GOT3 (cell line): Measurements from ENCODE around the gene ALDOC.

ENCODE experiments used
- DNase-seq: peaks from one replicate; lab custom pipeline; 2025; ENCODE audit warnings: mixed read lengths; lab: John Stamatoyannopoulos, UW

Gene ALDOC

DNA sequence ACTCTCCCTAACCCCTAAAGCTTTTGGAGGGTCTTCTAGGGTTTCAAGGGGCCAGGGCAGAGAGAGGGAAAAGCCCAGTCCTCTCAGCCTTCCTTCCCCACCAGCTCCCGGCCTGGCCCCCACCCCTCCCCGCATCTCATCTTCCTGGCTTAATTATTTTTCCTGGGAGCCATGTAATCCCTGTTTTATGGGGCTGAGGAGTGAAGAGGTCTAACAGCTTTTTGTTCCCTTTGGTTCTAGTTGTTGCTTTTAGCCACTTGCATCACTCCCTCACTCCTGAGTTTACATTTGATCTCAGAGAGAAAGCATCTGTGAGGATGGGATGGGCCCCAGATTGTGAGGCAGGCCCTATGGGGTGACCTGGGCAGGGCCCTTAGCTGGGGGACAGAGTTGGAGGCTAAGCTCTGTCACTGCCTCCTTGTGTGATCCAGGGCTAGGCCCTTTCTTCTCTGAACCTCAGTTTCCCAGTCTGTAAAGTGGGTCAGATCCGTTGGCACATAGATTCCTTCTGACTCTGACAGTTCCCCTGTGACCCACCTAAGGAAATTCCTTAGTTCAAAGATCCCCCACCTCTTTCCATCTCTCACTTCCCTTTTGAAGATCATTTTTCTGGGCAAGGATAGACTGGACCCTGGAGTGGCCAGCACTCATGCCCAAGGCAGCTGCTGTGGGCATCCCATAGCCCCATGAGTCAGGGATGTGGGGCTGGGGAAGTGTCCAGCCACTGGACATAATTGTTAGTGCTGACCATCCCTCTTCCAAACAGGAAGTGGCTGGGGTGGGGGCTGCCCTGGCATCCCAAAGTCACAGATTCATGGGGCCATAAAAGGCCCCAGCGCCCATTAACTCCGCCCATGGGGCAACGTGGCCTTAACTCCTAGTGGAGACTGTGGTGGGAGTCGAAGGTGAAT is 44.4 kb downstream of the ALDOC start:
- no peak for DNase-seq

DNA sequence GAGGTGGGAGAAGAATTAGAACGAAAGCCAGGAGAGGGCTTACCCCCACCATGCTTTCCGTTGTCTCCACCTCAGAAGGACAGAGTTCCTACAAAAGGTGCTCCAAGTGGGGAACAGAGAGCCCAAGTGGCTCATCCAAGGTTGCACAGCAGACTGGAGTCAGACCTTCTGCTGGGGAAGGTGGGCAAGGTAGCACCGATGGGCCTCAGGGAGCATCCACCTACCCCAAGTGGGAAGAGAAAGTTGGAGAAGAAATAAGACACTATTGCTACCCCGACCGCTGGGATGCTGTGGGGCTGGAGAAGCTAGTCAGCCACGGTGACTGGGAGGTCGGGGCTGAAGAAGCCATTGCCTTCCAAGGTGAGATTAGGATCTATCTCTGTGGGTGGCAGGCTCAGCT is 45.8 kb downstream of the ALDOC start:
- no peak for DNase-seq

DNA sequence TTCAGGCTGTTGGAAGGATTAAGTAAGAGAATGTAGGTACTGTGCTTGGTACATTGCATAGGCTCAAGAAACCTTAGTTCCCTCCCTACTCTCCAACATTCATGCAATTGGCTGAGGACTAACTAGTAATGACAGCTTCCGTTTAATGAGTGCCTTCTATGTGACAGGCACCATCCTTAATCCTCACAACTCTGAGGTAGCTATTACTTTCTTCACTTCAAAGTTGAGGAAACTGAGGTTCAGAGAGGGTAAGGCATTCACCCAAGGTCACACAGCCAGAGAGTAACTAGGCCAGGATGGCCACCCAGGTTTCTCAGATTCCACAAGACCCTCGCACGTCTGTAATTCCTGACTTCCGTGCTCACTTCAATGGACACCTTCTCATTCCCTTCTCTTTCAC is 46.4 kb downstream of the ALDOC start:
- no peak for DNase-seq

- no peak for DNase-seq
Measured at GRCh38 chr17:28529013-28529400, 47.7 kb downstream of the ALDOC start.

- no peak for DNase-seq
Measured at GRCh38 chr17:28528327-28529012, 48.2 kb downstream of the ALDOC start.

GRCh38 chr17:28527859-28528258 is 48.8 kb downstream of the ALDOC start:
- DNase-seq: no peak

DNA sequence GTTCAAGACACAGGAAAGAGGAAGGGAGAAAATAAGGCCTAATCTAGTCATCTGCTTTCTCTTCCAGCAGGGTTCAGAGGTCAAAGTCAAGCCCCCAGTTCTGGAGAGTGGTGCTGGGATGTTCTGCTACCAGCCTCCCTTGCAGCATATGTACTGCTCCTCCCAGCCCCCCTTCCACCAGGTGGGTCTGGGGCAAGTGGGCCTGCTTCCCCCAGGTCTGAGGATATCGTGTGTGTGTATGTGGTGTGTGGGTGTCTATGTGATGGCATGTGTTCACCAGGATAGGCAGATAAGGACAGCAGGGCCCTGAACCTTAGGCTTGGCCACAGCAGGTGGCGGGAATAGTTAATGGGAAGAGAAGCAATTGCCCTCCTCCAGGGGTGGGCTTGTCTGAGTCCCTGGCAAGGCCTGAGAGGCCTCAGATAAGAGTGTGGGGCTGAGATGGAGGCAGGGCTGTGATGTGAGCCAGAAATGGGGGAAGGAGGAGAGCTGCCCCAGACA is 49.5 kb downstream of the ALDOC start:
- DNase-seq: no peak

DNA sequence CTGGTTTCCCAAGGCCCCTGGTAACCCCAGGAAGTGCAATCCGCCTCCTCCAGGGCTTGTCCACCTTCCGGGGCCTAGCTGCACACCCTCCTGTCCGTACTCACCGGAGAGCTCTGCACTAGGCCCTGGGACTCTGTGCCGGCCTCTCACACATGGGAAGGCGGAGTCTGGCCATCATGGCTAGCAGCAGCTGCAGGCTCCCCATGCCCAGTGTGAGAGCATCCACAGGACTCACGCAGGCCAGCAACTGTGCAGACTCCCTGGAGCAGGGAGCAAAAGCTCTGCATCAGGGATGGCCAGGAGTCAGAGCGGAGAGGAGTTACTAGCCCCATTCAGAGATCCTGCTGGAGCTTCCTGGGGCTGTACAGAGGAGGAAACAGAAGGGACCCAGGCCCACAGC is 50.3 kb downstream of the ALDOC start:
- no peak for DNase-seq

DNA sequence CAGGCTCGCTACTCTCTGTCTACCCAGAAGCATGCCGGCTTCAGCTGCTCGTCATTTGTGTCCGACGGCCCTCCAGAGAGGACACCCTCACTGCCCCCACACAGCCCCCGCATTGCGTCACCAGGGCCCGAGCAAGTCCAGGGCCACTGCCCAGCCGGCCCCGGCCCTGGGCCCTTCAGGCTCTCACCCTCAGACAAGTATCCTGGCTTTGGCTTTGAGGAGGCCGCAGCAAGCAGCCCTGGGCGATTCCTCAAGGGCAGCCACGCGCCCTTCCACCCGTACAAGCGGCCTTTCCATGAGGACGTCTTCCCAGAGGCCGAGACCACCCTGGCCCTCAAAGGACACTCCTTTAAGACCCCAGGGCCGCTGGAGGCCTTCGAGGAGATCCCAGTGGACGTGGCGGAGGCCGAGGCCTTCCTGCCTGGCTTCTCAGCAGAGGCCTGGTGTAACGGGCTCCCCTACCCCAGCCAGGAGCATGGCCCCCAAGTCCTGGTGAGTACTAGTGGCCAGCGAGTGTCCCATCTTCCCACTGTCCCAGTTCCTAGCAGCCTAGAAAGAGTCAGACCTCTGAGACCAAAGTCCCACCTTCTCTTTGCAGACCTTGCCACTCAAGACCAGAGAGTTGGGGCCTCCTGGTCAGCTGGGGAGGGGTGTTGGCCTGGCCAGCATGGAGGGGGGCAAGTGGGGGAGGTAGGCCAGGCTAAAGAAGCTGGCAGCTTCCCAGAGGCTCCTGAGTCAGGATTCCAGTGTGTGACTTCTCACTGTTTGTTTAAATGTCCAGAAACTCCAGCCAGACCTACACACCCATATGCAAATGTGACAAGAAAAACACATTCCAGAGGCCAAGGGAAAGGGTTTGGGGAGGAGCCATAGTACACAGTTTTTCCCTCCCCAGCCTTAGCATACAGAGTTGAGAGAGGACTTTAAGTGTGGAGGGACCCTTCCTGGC is 51.9 kb downstream of the ALDOC start:
- no peak for DNase-seq

- DNase-seq: no peak
Measured at GRCh38 chr17:28523876-28524275, 52.8 kb downstream of the ALDOC start.

DNA sequence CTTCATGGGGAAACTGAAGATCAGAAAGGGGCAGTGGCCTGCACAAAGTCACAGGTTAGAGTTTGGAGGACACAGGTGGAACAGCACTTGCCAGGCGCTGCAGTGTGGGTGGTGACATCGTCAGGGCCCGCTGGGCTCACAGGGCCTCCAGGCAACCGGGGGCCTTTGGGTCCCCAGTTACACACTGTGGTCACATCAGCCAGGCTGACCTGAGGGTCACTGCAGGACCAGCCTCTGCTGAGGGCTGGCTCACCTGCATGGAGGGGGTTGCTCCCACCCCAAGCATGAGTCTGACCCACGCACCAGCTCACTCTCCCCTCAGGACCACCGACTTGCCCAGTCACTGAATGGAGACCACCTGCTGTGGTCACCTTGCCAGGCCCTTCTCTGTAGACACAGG is 53.5 kb downstream of the ALDOC start:
- DNase-seq: no peak
